Loucy (cell line): ENCODE measurements around the gene NCOA7.
A peak's percentile ranks its signal among the peaks of the same experiment; 100 is the strongest.

ENCODE experiments used
- H2AFZ ChIP-seq: fragments of 200-600 bp; sonication (generic); 2 replicates; pipeline ENCODE4 v1.6.0; 2016; ENCODE audit warnings: antibody characterized with exemption, mild to moderate bottlenecking, low read length, moderate library complexity
- H3F3A ChIP-seq: fragments of 200-600 bp; 2 replicates; pipeline ENCODE4 v1.6.0; 2016; ENCODE audit warnings: antibody characterized with exemption, low read depth, mild to moderate bottlenecking
- H3K27me3 ChIP-seq: fragments of 200-600 bp; sonication (generic); 2 replicates; pipeline ENCODE4 v1.6.1; 2014; ENCODE audit warnings: low read length, mild to moderate bottlenecking; ENCODE audit not compliant: insufficient read depth, poor library complexity, severe bottlenecking
- H3K36me3 ChIP-seq: fragments of 200-600 bp; sonication (generic); 2 replicates; pipeline ENCODE4 v1.6.1; 2016; ENCODE audit warnings: low read length; ENCODE audit not compliant: insufficient read depth
- H3K4me1 ChIP-seq: fragments of 200-600 bp; sonication (generic); 2 replicates; pipeline ENCODE4 v1.5.1; 2014; ENCODE audit warnings: low read length, mild to moderate bottlenecking; ENCODE audit not compliant: insufficient read depth, poor library complexity, severe bottlenecking
- H3K4me2 ChIP-seq: fragments of 200-600 bp; sonication (generic); 2 replicates; pipeline ENCODE4 v1.6.0; 2014; ENCODE audit warnings: antibody characterized with exemption, low read length, low read depth, mild to moderate bottlenecking; ENCODE audit not compliant: poor library complexity, severe bottlenecking
- H3K4me3 ChIP-seq: fragments of 200-600 bp; sonication (generic); 2 replicates; pipeline ENCODE4 v1.5.1; 2014; ENCODE audit warnings: low read length, mild to moderate bottlenecking, mixed read lengths; ENCODE audit not compliant: poor library complexity, severe bottlenecking
- H3K79me2 ChIP-seq: fragments of 200-600 bp; sonication (generic); 2 replicates; pipeline ENCODE4 v1.6.1; 2014; ENCODE audit warnings: low read length; ENCODE audit not compliant: insufficient read depth
- H3K9ac ChIP-seq: fragments of 200-600 bp; sonication (generic); 2 replicates; pipeline ENCODE4 v1.6.0; 2014; ENCODE audit warnings: mild to moderate bottlenecking, low read depth, low read length, moderate library complexity; ENCODE audit not compliant: poor library complexity, severe bottlenecking
- H3K9me2 ChIP-seq: fragments of 200-600 bp; sonication (generic); replicated peaks from 2 replicates; pipeline ENCODE4 v1.6.1; 2016; ENCODE audit warnings: low read depth, low read length, mixed read lengths
- H3K9me3 ChIP-seq: fragments of 200-600 bp; sonication (generic); 2 replicates; pipeline ENCODE4 v1.6.1; 2014; ENCODE audit warnings: mild to moderate bottlenecking, antibody characterized with exemption, low read length, low read depth; ENCODE audit not compliant: insufficient read depth
- H4K20me1 ChIP-seq: fragments of 200-600 bp; sonication (generic); 2 replicates; pipeline ENCODE4 v1.6.0; 2014; ENCODE audit warnings: antibody characterized with exemption, low read length, mild to moderate bottlenecking; ENCODE audit not compliant: insufficient read depth, poor library complexity, severe bottlenecking
- EZH2phosphoT487 ChIP-seq: fragments of 200-600 bp; IDR thresholded peaks from 2 replicates; pipeline ENCODE4 v1.6.1; 2018; ENCODE audit warnings: antibody characterized with exemption, mild to moderate bottlenecking, moderate library complexity, borderline replicate concordance
- TF ChIP-seq, protein P1 (sequence below): fragments of 200-600 bp; sonication (generic); conservative IDR thresholded peaks from 2 replicates; pipeline ENCODE4 v1.5.1; 2014; ENCODE audit warnings: mild to moderate bottlenecking, antibody characterized with exemption, low read length

Gene NCOA7

GRCh38 chr6:125807293-125807692 is 16.5 kb downstream of the NCOA7 start:
- Histone ChIP-seq H2AFZ (no peak overlapping the region), H3K79me2 (peaks cover 61% of the 10 kb centered on the region), H3K36me3 (no peaks in the 10 kb centered on the region), H4K20me1 (no peaks in the 10 kb centered on the region), H3K4me3 (no peak overlapping the region), H3K9me3 (no peaks in the 10 kb centered on the region), H3K27me3 (no peaks in the 10 kb centered on the region), H3K9ac (no peak overlapping the region), H3F3A (peaks cover 6% of the 10 kb centered on the region; the same call in 1 of the 2 replicates), H3K4me1 (peaks cover 90% of the 10 kb centered on the region), H3K9me2 (no peaks in the 10 kb centered on the region), H3K4me2 (no peak overlapping the region)
- TF ChIP-seq EZH2phosphoT487 = no peak
- TF ChIP-seq, protein P1, sequence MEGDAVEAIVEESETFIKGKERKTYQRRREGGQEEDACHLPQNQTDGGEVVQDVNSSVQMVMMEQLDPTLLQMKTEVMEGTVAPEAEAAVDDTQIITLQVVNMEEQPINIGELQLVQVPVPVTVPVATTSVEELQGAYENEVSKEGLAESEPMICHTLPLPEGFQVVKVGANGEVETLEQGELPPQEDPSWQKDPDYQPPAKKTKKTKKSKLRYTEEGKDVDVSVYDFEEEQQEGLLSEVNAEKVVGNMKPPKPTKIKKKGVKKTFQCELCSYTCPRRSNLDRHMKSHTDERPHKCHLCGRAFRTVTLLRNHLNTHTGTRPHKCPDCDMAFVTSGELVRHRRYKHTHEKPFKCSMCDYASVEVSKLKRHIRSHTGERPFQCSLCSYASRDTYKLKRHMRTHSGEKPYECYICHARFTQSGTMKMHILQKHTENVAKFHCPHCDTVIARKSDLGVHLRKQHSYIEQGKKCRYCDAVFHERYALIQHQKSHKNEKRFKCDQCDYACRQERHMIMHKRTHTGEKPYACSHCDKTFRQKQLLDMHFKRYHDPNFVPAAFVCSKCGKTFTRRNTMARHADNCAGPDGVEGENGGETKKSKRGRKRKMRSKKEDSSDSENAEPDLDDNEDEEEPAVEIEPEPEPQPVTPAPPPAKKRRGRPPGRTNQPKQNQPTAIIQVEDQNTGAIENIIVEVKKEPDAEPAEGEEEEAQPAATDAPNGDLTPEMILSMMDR = no peak

DNA sequence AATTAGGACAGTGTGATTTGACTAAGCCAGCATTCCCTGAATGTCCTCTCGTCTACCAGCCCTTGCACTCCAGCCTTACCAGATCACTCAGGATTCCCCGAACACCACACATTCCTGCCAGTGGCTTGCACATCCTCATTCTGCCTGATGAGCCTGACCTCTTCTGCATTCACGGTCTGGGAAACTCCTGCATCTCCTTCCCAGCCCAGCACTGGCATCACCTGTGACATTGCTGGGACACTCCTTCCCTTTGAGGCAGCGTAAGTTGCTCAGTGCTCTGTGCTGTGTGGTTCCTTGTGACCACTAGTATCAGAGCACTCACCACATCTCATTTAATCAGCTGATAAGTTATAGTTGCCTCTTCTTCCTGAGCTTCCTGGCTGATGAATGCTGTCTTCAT is 17.3 kb downstream of the NCOA7 start:
- no peaks in the 10 kb centered on the region for H3F3A ChIP-seq
- no peak for TF ChIP-seq EZH2phosphoT487
- TF ChIP-seq, protein P1 = no peak
- no peaks in the 10 kb centered on the region for H3K36me3 ChIP-seq
- no peaks in the 10 kb centered on the region for H3K9me3 ChIP-seq
- no peaks in the 10 kb centered on the region for H3K9me2 ChIP-seq
- peak overlapping the region; percentile 33 for H3K4me2 ChIP-seq
- no peaks in the 10 kb centered on the region for H3K27me3 ChIP-seq
- no peak overlapping the region for H3K9ac ChIP-seq
- no peak overlapping the region for H3K4me3 ChIP-seq
- peaks cover 67% of the 10 kb centered on the region for H3K79me2 ChIP-seq
- H2AFZ ChIP-seq = no peak overlapping the region
- no peaks in the 10 kb centered on the region for H4K20me1 ChIP-seq
- peaks cover 89% of the 10 kb centered on the region for H3K4me1 ChIP-seq

- Histone ChIP-seq H3K9ac (no peak overlapping the region), H3K4me2 (peak overlapping the region; percentile 33), H2AFZ (no peak overlapping the region), H3K36me3 (no peaks in the 10 kb centered on the region), H3K4me1 (peaks cover 84% of the 10 kb centered on the region), H3F3A (no peaks in the 10 kb centered on the region), H3K27me3 (no peaks in the 10 kb centered on the region), H3K4me3 (no peak overlapping the region), H3K9me3 (no peaks in the 10 kb centered on the region), H4K20me1 (no peaks in the 10 kb centered on the region), H3K9me2 (no peaks in the 10 kb centered on the region), H3K79me2 (peaks cover 65% of the 10 kb centered on the region)
- no peak for TF ChIP-seq EZH2phosphoT487
- TF ChIP-seq, protein P1 = no peak
Observed at GRCh38 chr6:125808591-125808990, 17.8 kb downstream of the NCOA7 start.
